Colon (tissue), 2 donors: ENCODE measurements around the gene ITGAL.
"Not testable (repeated sequence)": the region's sequence is repeated elsewhere in the genome, so short reads cannot be mapped to it uniquely, and the experiment has no call there.

Experiments
- FAIRE-seq: peaks from 2 replicates; lab custom pipeline; 2012; peaks lifted over from hg19 to GRCh38; lab: Jason Lieb, UNC
- donor health status: control.
- donor health status: control.

Gene ITGAL

GRCh38 chr16:30491744-30492308 is 19.3 kb downstream of the ITGAL start:
- no peak for FAIRE-seq

- no peak for FAIRE-seq
These were observed 21.5 kb downstream of the ITGAL start for GRCh38 chr16:30493941-30494488.

- no peak for FAIRE-seq
These were observed 22.2 kb downstream of the ITGAL start for GRCh38 chr16:30494709-30495108.

GRCh38 chr16:30499284-30499683 is 26.7 kb downstream of the ITGAL start:
- FAIRE-seq: no peak

GRCh38 chr16:30503403-30504296 is 31.1 kb downstream of the ITGAL start:
- no peak for FAIRE-seq

- FAIRE-seq: no peak
These were observed 36.7 kb downstream of the ITGAL start for GRCh38 chr16:30509081-30509765.

GRCh38 chr16:30510376-30510938 is 37.9 kb downstream of the ITGAL start:
- no peak for FAIRE-seq

- FAIRE-seq: no peak
These were observed 39.0 kb downstream of the ITGAL start for GRCh38 chr16:30511509-30511908.

GRCh38 chr16:30515275-30515674 is 42.7 kb downstream of the ITGAL start:
- FAIRE-seq: no peak

- FAIRE-seq: no peak
These were observed 46.0 kb downstream of the ITGAL start for GRCh38 chr16:30518552-30518951.

- no peak for FAIRE-seq
These were observed 46.8 kb downstream of the ITGAL start for GRCh38 chr16:30519120-30520049.

- FAIRE-seq: no peak
These were observed 48.9 kb downstream of the ITGAL start for GRCh38 chr16:30521476-30521872.

- FAIRE-seq: no peak
These were observed 49.5 kb downstream of the ITGAL start for GRCh38 chr16:30521873-30522641.

GRCh38 chr16:30522702-30523463 is 50.3 kb downstream of the ITGAL start:
- FAIRE-seq: not testable (repeated sequence)

- no peak for FAIRE-seq
These were observed 51.4 kb downstream of the ITGAL start for GRCh38 chr16:30523768-30524574.

GRCh38 chr16:30524575-30525568 is 52.3 kb downstream of the ITGAL start:
- no peak for FAIRE-seq

GRCh38 chr16:30525844-30526136 is 53.2 kb downstream of the ITGAL start:
- FAIRE-seq: no peak
